GM12878 (cell line): ENCODE results near the gene CELSR2. TPM values are rescaled to one million over a fixed set of nuclear protein-coding genes. Genes with fewer than 3 reads are reported as not detected.

ENCODE experiments used
- ATAC-seq: fragments of 200-7000 bp; cut with Tn5 transposase; 3 replicates; pipeline ENCODE4 v1.9.1; 2020; ENCODE audit warnings: mild to moderate bottlenecking, moderate library complexity
- BruUV-seq: library from RNA; stranded (reverse); fragments of 400-500 nt; replicated peaks from 2 replicates; lab custom pipeline; 2021; lab: Mats Ljungman, UMichigan
- CTCF ChIA-PET: fragments of 300-600 bp; sonication (Branson Sonifier 250); formaldehyde crosslinking; extraction: SDS; loops from one replicate; lab custom pipeline; 2021; ENCODE audit warnings: inconsistent platforms; lab: Yijun Ruan, JAX
- POLR2A ChIA-PET: fragments of 350-600 bp; formaldehyde crosslinking; extraction: SDS; loops from one replicate; lab custom pipeline; 2021; ENCODE audit warnings: inconsistent platforms; lab: Charles Lee
- RAD21 ChIA-PET: fragments of 300-600 bp; sonication (Branson Sonifier 250); formaldehyde crosslinking; loops from one replicate; lab custom pipeline; 2023; ENCODE audit warnings: antibody characterized with exemption; ENCODE audit not compliant: unreplicated experiment; lab: Charles Lee
- SMC1A ChIA-PET: fragments of 300-600 bp; sonication (Branson Sonifier 250); formaldehyde crosslinking; loops from one replicate; lab custom pipeline; 2023; ENCODE audit not compliant: unreplicated experiment, uncharacterized antibody; lab: Charles Lee
- DNase-seq: peaks from one replicate; pipeline ENCODE4 v3.0.0-alpha.2; 2011; ENCODE audit warnings: low read depth, low spot score
- FAIRE-seq: peaks from 3 replicates; lab custom pipeline; 2011; peaks lifted over from hg19 to GRCh38; lab: Jason Lieb, UNC
- H2AFZ ChIP-seq: 2 replicates; pipeline ENCODE4 v1.6.0; 2011; ENCODE audit warnings: low read depth, low read length, control low read depth; ENCODE audit not compliant: control insufficient read depth
- H3K27ac ChIP-seq: 2 replicates; pipeline ENCODE4 v1.5.1; 2011; ENCODE audit warnings: control low read depth; ENCODE audit not compliant: control insufficient read depth, insufficient read depth
- H3K27me3 ChIP-seq, 2 experiments: replicated peaks in 1 of 2; 2 replicates each; pipeline versions ENCODE4 v1.6.0 to v1.6.1; 2011; ENCODE audit warnings: low read length in 1 of 2; ENCODE audit not compliant: control insufficient read depth in 2 of 2, insufficient read depth in 2 of 2
- H3K36me3 ChIP-seq, 2 experiments: 2 replicates each; pipeline ENCODE4 v1.5.1; 2011; ENCODE audit warnings: low read length in 1 of 2; ENCODE audit not compliant: control insufficient read depth in 2 of 2, insufficient read depth in 2 of 2
- H3K4me1 ChIP-seq: 2 replicates; pipeline ENCODE4 v1.6.1; 2011; ENCODE audit warnings: mild to moderate bottlenecking, low read length, moderate library complexity, mixed read lengths; ENCODE audit not compliant: control insufficient read depth, insufficient read depth
- H3K4me2 ChIP-seq: 2 replicates; pipeline ENCODE4 v1.6.0; 2011; ENCODE audit warnings: control low read depth; ENCODE audit not compliant: control insufficient read depth, insufficient read depth
- H3K4me3 ChIP-seq: fragments of 200-600 bp; sonication (generic); 2 replicates; pipeline ENCODE4 v1.5.1; 2016
- H3K79me2 ChIP-seq: 2 replicates; pipeline ENCODE4 v1.6.0; 2011; ENCODE audit warnings: low read length; ENCODE audit not compliant: control insufficient read depth, insufficient read depth
- H3K9ac ChIP-seq: 2 replicates; pipeline ENCODE4 v1.8.0; 2011; ENCODE audit warnings: low read length, control low read depth, mixed read lengths; ENCODE audit not compliant: control insufficient read depth, insufficient read depth
- H3K9me3 ChIP-seq: replicated peaks from 3 replicates; pipeline ENCODE4 v1.5.1; 2011; ENCODE audit warnings: mild to moderate bottlenecking, low read length; ENCODE audit not compliant: control insufficient read depth, insufficient read depth
- H4K20me1 ChIP-seq: 2 replicates; pipeline ENCODE4 v1.6.0; 2011; ENCODE audit not compliant: control insufficient read depth, insufficient read depth
- ASH2L ChIP-seq: fragments of 300-600, 200-600 bp; sonication (generic); IDR thresholded peaks from 2 replicates; pipeline ENCODE4 v1.6.1; 2017; ENCODE audit warnings: low read depth, mild to moderate bottlenecking, borderline replicate concordance
- DPF2 ChIP-seq: fragments of 450-650 bp; IDR thresholded peaks from 2 replicates; pipeline ENCODE4 v1.6.1; 2017; ENCODE audit warnings: mild to moderate bottlenecking
- EGR1 ChIP-seq, 2 experiments: IDR thresholded peaks; 1 replicate in 1 of 2; 2 replicates in 1 of 2; pipeline ENCODE4 v1.6.1; 2011 to 2012; ENCODE audit warnings: low read depth in 2 of 2, low read length in 2 of 2, borderline replicate concordance in 1 of 2, mild to moderate bottlenecking in 1 of 2, moderate library complexity in 1 of 2
- HDAC6 ChIP-seq: fragments of 200-600 bp; sonication (generic); IDR thresholded peaks from one replicate; pipeline ENCODE4 v1.8.0; 2017; ENCODE audit warnings: antibody characterized with exemption; ENCODE audit not compliant: unreplicated experiment
- MTA2 ChIP-seq: fragments of 450-650 bp; IDR thresholded peaks from 2 replicates; pipeline ENCODE4 v1.6.1; 2016; ENCODE audit warnings: low read depth, mild to moderate bottlenecking, moderate library complexity
- POLR2A ChIP-seq: IDR thresholded peaks from 2 replicates; pipeline ENCODE4 v1.6.1; 2011; ENCODE audit warnings: low read depth, mild to moderate bottlenecking, low read length
- POLR2AphosphoS5 ChIP-seq: IDR thresholded peaks from 2 replicates; pipeline ENCODE4 v1.6.1; 2011; ENCODE audit warnings: mild to moderate bottlenecking, low read length, inconsistent platforms
- STAT1 ChIP-seq: fragments of 450-650 bp; conservative IDR thresholded peaks from 2 replicates; pipeline ENCODE4 v1.6.1; 2014; ENCODE audit warnings: antibody characterized with exemption, mild to moderate bottlenecking
- TBL1XR1 ChIP-seq: IDR thresholded peaks from 2 replicates; pipeline ENCODE4 v1.6.1; 2012; ENCODE audit warnings: low read depth, low read length, improper control_type of control experiment
- TCF3 ChIP-seq: IDR thresholded peaks from 2 replicates; pipeline ENCODE4 v1.6.1; 2012; ENCODE audit warnings: low read depth, mild to moderate bottlenecking, low read length, borderline replicate concordance; ENCODE audit not compliant: insufficient read depth
- WGBS: methylation state at CpG from one replicate; pipeline ENCODE4 v1.1.6; 2016; ENCODE audit warnings: low lambda C conversion rate; ENCODE audit not compliant: insufficient replicate concordance, insufficient coverage; ENCODE audit errors: missing lambda C conversion rate; 5-methylcytosine and 5-hydroxymethylcytosine counted together
- in situ Hi-C: fragments of 300-500 bp; cut with MboI; formaldehyde crosslinking; loops from 9 replicates; pipeline ENCODE4 v1.14.3; 2018; ENCODE audit warnings: mixed read lengths
- intact Hi-C: fragments of 100-400 bp; cut with micrococcal nuclease; formaldehyde crosslinking; loops from one replicate; pipeline ENCODE4 v1.14.2; 2022; ENCODE audit not compliant: unreplicated experiment
- polyA plus RNA-seq, 11 experiments: library from polyadenylated mRNA; depleted of rRNA in 4 of 11; unstranded in 6 of 11; stranded (reverse) in 5 of 11; fragments of >200 nt; fragmentation: Nextera tagmentation in 4 of 11; fragmentation: Illumina TruSeq in 1 of 11; extraction: Ambion mirVana in 4 of 11; extraction: Trizol in 1 of 11; gene quantifications; 1 replicate in 1 of 11; 2 replicates in 10 of 11; pipeline versions ENCODE4 v1.2.1 to v1.2.3, GENCODE V29; 2011 to 2016; ENCODE audit warnings: inconsistent platforms in 2 of 11, missing spikeins in 2 of 11, low read depth in 1 of 11
- total RNA-seq, 4 experiments: library from RNA; depleted of rRNA in 3 of 4; stranded (reverse); fragments of >200 nt in 3 of 4; fragmentation: Illumina TruSeq in 1 of 4; extraction: Trizol in 1 of 4; gene quantifications; 2 replicates each; pipeline versions ENCODE4 v1.2.1 to v1.2.3, GENCODE V29; 2013 to 2021
- TF ChIP-seq, protein P1 (sequence below): fragments of 450-650 bp; IDR thresholded peaks from 2 replicates; pipeline ENCODE4 v1.6.1; 2018; ENCODE audit warnings: borderline replicate concordance, mild to moderate bottlenecking; ENCODE audit not compliant: partially characterized antibody
- TF ChIP-seq, protein P2 (sequence below): fragments of 450-650 bp; IDR thresholded peaks from 2 replicates; pipeline ENCODE4 v1.6.1; 2017; ENCODE audit warnings: mild to moderate bottlenecking, moderate library complexity

Gene CELSR2
- total and polyA plus RNA-seq, 10 of the 15 experiments (the other 5 are each of a cell fraction or from before 2014, with no cell fraction given), result under 0.01 to 0.15 (median 0.04) TPM; not detected in 2

- 45% methylated on average over 16 of the region's 16 CpGs for WGBS
- Histone ChIP-seq H3K4me2 (no peak overlapping the region), H3K9me3 (no peaks in the 10 kb centered on the region), H3K9ac (no peak overlapping the region)
- no peak for DNase-seq
- no peak for TF ChIP-seq DPF2
- no peak for TF ChIP-seq STAT1
- no peak for TF ChIP-seq POLR2AphosphoS5
- TF ChIP-seq, protein P1, sequence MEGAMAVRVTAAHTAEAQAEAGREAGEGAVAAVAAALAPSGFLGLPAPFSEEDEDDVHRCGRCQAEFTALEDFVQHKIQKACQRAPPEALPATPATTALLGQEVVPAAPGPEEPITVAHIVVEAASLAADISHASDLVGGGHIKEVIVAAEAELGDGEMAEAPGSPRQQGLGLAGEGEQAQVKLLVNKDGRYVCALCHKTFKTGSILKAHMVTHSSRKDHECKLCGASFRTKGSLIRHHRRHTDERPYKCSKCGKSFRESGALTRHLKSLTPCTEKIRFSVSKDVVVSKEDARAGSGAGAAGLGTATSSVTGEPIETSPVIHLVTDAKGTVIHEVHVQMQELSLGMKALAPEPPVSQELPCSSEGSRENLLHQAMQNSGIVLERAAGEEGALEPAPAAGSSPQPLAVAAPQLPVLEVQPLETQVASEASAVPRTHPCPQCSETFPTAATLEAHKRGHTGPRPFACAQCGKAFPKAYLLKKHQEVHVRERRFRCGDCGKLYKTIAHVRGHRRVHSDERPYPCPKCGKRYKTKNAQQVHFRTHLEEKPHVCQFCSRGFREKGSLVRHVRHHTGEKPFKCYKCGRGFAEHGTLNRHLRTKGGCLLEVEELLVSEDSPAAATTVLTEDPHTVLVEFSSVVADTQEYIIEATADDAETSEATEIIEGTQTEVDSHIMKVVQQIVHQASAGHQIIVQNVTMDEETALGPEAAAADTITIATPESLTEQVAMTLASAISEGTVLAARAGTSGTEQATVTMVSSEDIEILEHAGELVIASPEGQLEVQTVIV, result no peak
- TF ChIP-seq TBL1XR1, result no peak
- no peak for TF ChIP-seq ASH2L
- TF ChIP-seq, protein P2, sequence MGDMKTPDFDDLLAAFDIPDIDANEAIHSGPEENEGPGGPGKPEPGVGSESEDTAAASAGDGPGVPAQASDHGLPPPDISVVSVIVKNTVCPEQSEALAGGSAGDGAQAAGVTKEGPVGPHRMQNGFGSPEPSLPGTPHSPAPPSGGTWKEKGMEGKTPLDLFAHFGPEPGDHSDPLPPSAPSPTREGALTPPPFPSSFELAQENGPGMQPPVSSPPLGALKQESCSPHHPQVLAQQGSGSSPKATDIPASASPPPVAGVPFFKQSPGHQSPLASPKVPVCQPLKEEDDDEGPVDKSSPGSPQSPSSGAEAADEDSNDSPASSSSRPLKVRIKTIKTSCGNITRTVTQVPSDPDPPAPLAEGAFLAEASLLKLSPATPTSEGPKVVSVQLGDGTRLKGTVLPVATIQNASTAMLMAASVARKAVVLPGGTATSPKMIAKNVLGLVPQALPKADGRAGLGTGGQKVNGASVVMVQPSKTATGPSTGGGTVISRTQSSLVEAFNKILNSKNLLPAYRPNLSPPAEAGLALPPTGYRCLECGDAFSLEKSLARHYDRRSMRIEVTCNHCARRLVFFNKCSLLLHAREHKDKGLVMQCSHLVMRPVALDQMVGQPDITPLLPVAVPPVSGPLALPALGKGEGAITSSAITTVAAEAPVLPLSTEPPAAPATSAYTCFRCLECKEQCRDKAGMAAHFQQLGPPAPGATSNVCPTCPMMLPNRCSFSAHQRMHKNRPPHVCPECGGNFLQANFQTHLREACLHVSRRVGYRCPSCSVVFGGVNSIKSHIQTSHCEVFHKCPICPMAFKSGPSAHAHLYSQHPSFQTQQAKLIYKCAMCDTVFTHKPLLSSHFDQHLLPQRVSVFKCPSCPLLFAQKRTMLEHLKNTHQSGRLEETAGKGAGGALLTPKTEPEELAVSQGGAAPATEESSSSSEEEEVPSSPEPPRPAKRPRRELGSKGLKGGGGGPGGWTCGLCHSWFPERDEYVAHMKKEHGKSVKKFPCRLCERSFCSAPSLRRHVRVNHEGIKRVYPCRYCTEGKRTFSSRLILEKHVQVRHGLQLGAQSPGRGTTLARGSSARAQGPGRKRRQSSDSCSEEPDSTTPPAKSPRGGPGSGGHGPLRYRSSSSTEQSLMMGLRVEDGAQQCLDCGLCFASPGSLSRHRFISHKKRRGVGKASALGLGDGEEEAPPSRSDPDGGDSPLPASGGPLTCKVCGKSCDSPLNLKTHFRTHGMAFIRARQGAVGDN, result no peak
- no peak for TF ChIP-seq EGR1 (IDR thresholded peaks at IDR 0.05; ENCODE audit: borderline replicate concordance in 1 of 2, low read depth in 2 of 2, low read length in 2 of 2)
- TF ChIP-seq TCF3, result no peak
- TF ChIP-seq POLR2A, result no peak
- TF ChIP-seq HDAC6, result no peak
- no peak for TF ChIP-seq MTA2
- TF ChIP-seq, all 136 proteins: peak for 0
- Histone ChIP-seq H3K79me2 (no peaks in the 10 kb centered on the region), H3K27me3 (peaks cover 0 to 1% of the 10 kb centered on the region in 2 experiments; a peak in 1 of 4 replicates), H3K4me3 (no peak overlapping the region), H4K20me1 (no peaks in the 10 kb centered on the region), H3K36me3 (no peaks in the 10 kb centered on the region), H2AFZ (no peak overlapping the region), H3K4me1 (no peaks in the 10 kb centered on the region), H3K27ac (no peak overlapping the region)
- intact Hi-C loops (no loop called here), in situ Hi-C loops (no loop called here)
- FAIRE-seq (no peak), ATAC-seq (no peak)
- no TSS peak for BruUV-seq
- ChIA-PET CTCF (interaction anchor here (1.1 kb wide), 1 partner anchor 260 kb away, joined by 3 read pairs; no protein-coding TSS in a partner anchor), POLR2A (no interaction called here), RAD21 (no interaction called here), SMC1A (no interaction called here)
Observed at GRCh38 chr1:109272831-109273547, 23.6 kb downstream of the CELSR2 start.
